Esophagus muscularis mucosa (tissue), 3 donors: ENCODE data around the gene RALGPS2.

ENCODE experiments used
- POLR2A ChIP-seq: fragments of 450-650 bp; IDR thresholded peaks from one replicate; pipeline ENCODE4 v1.6.1; 2017; ENCODE audit warnings: antibody characterized with exemption, moderate library complexity, mild to moderate bottlenecking, low read depth
- TF ChIP-seq, protein P1 (sequence below), 3 experiments: fragments of 200-600 bp in 2 of 3; fragments of 450-650 bp in 1 of 3; sonication (generic) in 2 of 3; IDR thresholded peaks; one replicate each; pipeline ENCODE4 v1.5.1; 2017 to 2019; ENCODE audit warnings: antibody characterized with exemption in 3 of 3, mild to moderate bottlenecking in 2 of 3, moderate library complexity in 1 of 3

- TF ChIP-seq, protein P1, sequence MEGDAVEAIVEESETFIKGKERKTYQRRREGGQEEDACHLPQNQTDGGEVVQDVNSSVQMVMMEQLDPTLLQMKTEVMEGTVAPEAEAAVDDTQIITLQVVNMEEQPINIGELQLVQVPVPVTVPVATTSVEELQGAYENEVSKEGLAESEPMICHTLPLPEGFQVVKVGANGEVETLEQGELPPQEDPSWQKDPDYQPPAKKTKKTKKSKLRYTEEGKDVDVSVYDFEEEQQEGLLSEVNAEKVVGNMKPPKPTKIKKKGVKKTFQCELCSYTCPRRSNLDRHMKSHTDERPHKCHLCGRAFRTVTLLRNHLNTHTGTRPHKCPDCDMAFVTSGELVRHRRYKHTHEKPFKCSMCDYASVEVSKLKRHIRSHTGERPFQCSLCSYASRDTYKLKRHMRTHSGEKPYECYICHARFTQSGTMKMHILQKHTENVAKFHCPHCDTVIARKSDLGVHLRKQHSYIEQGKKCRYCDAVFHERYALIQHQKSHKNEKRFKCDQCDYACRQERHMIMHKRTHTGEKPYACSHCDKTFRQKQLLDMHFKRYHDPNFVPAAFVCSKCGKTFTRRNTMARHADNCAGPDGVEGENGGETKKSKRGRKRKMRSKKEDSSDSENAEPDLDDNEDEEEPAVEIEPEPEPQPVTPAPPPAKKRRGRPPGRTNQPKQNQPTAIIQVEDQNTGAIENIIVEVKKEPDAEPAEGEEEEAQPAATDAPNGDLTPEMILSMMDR (IDR thresholded peaks at IDR 0.05) = no peak
- no peak for TF ChIP-seq POLR2A
Measured at GRCh38 chr1:178679237-178679636, 45.8 kb upstream of the RALGPS2 start.
